Breast epithelium (tissue), 3 donors: Measurements from ENCODE around the gene SSTR5.

Source experiments
- POLR2AphosphoS5 ChIP-seq, 3 donors: sonication (generic); formaldehyde crosslinking; IDR thresholded peaks; one replicate each; pipeline ENCODE4 v1.6.1; 2017; ENCODE audit warnings: antibody characterized with exemption in 3 of 3
- TF ChIP-seq, protein P1 (sequence below), 3 donors: fragments of 450-650 bp; IDR thresholded peaks; one replicate each; pipeline ENCODE4 v1.5.1; 2016 to 2017; ENCODE audit warnings: antibody characterized with exemption in 3 of 3, mild to moderate bottlenecking in 3 of 3, moderate library complexity in 3 of 3

DNA sequence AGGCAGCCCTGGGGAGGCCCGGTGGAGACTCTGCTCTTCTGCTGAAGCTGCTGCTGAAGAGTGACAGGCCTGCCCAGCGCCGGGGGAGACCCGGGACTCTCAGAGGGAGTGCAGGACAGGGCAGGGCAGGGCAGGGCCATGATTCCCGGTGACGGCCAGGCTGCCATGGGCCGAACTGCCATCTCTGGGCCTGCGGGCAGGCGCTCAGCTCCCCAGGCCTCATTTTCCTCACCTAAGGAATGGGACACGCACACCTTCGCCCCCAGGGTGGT, 22.6 kb upstream of the SSTR5 start:
- TF ChIP-seq POLR2AphosphoS5 (IDR thresholded peaks at IDR 0.05): no peak
- TF ChIP-seq, protein P1, sequence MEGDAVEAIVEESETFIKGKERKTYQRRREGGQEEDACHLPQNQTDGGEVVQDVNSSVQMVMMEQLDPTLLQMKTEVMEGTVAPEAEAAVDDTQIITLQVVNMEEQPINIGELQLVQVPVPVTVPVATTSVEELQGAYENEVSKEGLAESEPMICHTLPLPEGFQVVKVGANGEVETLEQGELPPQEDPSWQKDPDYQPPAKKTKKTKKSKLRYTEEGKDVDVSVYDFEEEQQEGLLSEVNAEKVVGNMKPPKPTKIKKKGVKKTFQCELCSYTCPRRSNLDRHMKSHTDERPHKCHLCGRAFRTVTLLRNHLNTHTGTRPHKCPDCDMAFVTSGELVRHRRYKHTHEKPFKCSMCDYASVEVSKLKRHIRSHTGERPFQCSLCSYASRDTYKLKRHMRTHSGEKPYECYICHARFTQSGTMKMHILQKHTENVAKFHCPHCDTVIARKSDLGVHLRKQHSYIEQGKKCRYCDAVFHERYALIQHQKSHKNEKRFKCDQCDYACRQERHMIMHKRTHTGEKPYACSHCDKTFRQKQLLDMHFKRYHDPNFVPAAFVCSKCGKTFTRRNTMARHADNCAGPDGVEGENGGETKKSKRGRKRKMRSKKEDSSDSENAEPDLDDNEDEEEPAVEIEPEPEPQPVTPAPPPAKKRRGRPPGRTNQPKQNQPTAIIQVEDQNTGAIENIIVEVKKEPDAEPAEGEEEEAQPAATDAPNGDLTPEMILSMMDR (IDR thresholded peaks at IDR 0.05): no peak
